Neuronal stem cell (in vitro differentiated cells): Measurements from ENCODE around the gene RNASEH2B.

ENCODE experiments used
- DNase-seq: peaks from one replicate; pipeline ENCODE4 v3.0.0-alpha.2; 2013; ENCODE audit warnings: low spot score
- H2AFZ ChIP-seq: one replicate; pipeline ENCODE4 v1.6.1; 2013; ENCODE audit warnings: mild to moderate bottlenecking, low read length, inconsistent platforms
- H2AK5ac ChIP-seq: 2 replicates; pipeline ENCODE4 v1.6.1; 2013; ENCODE audit warnings: low read depth, mild to moderate bottlenecking, inconsistent platforms, low read length, moderate library complexity, mixed read lengths
- H2BK120ac ChIP-seq: 2 replicates; pipeline ENCODE4 v1.6.1; 2013; ENCODE audit warnings: low read depth, mild to moderate bottlenecking, inconsistent platforms, low read length, moderate library complexity, mixed read lengths
- H2BK12ac ChIP-seq: one replicate; pipeline ENCODE4 v1.6.1; 2013; ENCODE audit warnings: low read length, inconsistent platforms
- H2BK15ac ChIP-seq: 2 replicates; pipeline ENCODE4 v1.6.1; 2013; ENCODE audit warnings: mild to moderate bottlenecking, low read length, inconsistent platforms, mixed read lengths
- H2BK5ac ChIP-seq: one replicate; pipeline ENCODE4 v1.6.1; 2013; ENCODE audit warnings: inconsistent platforms, mild to moderate bottlenecking, low read length, moderate library complexity
- H3K14ac ChIP-seq: one replicate; pipeline ENCODE4 v1.6.1; 2013; ENCODE audit warnings: low read length, inconsistent platforms
- H3K18ac ChIP-seq: 2 replicates; pipeline ENCODE4 v1.6.1; 2013; ENCODE audit warnings: low read length, inconsistent platforms
- H3K23ac ChIP-seq: 2 replicates; pipeline ENCODE4 v1.6.1; 2013; ENCODE audit warnings: low read depth, mild to moderate bottlenecking, mixed read lengths, low read length, inconsistent platforms; ENCODE audit not compliant: poor library complexity
- H3K27ac ChIP-seq: replicated peaks from 3 replicates; pipeline ENCODE4 v1.5.1; 2013; ENCODE audit warnings: low read length, inconsistent platforms
- H3K27me3 ChIP-seq, 3 experiments: 2 replicates each; pipeline ENCODE4 v1.6.1; 2013; ENCODE audit warnings: low read length in 3 of 3, mild to moderate bottlenecking in 2 of 3, inconsistent platforms in 1 of 3, low read depth in 1 of 3, mixed read lengths in 1 of 3, moderate library complexity in 1 of 3; ENCODE audit not compliant: control insufficient read depth in 3 of 3, insufficient read depth in 3 of 3
- H3K36me3 ChIP-seq, 2 donors: replicated peaks in 1 of 2; 2 replicates each; pipeline ENCODE4 v1.6.1; 2013; ENCODE audit warnings: low read length in 2 of 2; ENCODE audit not compliant: control insufficient read depth in 2 of 2, insufficient read depth in 2 of 2
- H3K4ac ChIP-seq: 2 replicates; pipeline ENCODE4 v1.6.1; 2013; ENCODE audit warnings: inconsistent platforms, mild to moderate bottlenecking, low read length, moderate library complexity
- H3K4me1 ChIP-seq, 2 donors: 1 replicate in 1 of 2; 2 replicates in 1 of 2; pipeline ENCODE4 v1.6.1; 2013; ENCODE audit warnings: low read length in 2 of 2, low read depth in 1 of 2; ENCODE audit not compliant: control insufficient read depth in 2 of 2, insufficient read depth in 1 of 2
- H3K4me2 ChIP-seq: one replicate; pipeline ENCODE4 v1.6.1; 2013; ENCODE audit warnings: mild to moderate bottlenecking, low read length, inconsistent platforms; ENCODE audit not compliant: insufficient read depth, poor library complexity, severe bottlenecking
- H3K4me3 ChIP-seq, 2 donors: 2 replicates each; pipeline ENCODE4 v1.5.1; 2013; ENCODE audit warnings: low read length in 2 of 2, mild to moderate bottlenecking in 2 of 2, inconsistent platforms in 1 of 2, moderate library complexity in 1 of 2
- H3K79me1 ChIP-seq: one replicate; pipeline ENCODE4 v1.6.1; 2013; ENCODE audit warnings: low read depth, mild to moderate bottlenecking, inconsistent platforms, low read length, moderate library complexity
- H3K9ac ChIP-seq: one replicate; pipeline ENCODE4 v1.6.1; 2013; ENCODE audit warnings: mild to moderate bottlenecking, low read depth, low read length, inconsistent platforms; ENCODE audit not compliant: poor library complexity
- H3K9me3 ChIP-seq, 2 donors: replicated peaks in 1 of 2; 2 replicates each; pipeline versions ENCODE3 to v1.6.1; 2013; ENCODE audit warnings: low read length in 2 of 2, mild to moderate bottlenecking in 2 of 2, inconsistent platforms in 1 of 2, low read depth in 1 of 2, mixed read lengths in 1 of 2, moderate library complexity in 1 of 2; ENCODE audit not compliant: control insufficient read depth in 2 of 2, insufficient read depth in 1 of 2
- H4K8ac ChIP-seq: one replicate; pipeline ENCODE4 v1.6.1; 2013; ENCODE audit warnings: low read depth, mild to moderate bottlenecking, inconsistent platforms, low read length, moderate library complexity
- H4K91ac ChIP-seq: one replicate; pipeline ENCODE4 v1.6.1; 2013; ENCODE audit warnings: low read length, low read depth, mild to moderate bottlenecking, inconsistent platforms; ENCODE audit not compliant: poor library complexity
- WGBS, 2 donors: extraction: QIAGEN DNeasy Blood & Tissue Kit; methylation state at CpG; one replicate each; pipeline ENCODE4 v1.1.7; 2013; ENCODE audit warnings: missing lambda C conversion rate in 2 of 2, mixed read lengths in 1 of 2; ENCODE audit not compliant: insufficient read length in 2 of 2, insufficient replicate concordance in 1 of 2; ENCODE audit errors: extremely low coverage in 2 of 2; 5-methylcytosine and 5-hydroxymethylcytosine counted together

The RNASEH2B gene

GRCh38 chr13:50923272-50923671 is 13.7 kb downstream of the RNASEH2B start:
- no peaks in the 10 kb centered on the region for H3K79me1 ChIP-seq
- H2BK120ac ChIP-seq = no peak overlapping the region
- no peak overlapping the region for H2AFZ ChIP-seq
- no peak overlapping the region for H3K23ac ChIP-seq
- H4K91ac ChIP-seq = no peak overlapping the region
- WGBS, 2 donors = no CpG with 5 or more reads among the region's 1 CpG
- H3K27ac ChIP-seq = no peak overlapping the region
- no peak overlapping the region for H2BK15ac ChIP-seq
- no peak overlapping the region for H4K8ac ChIP-seq
- peaks cover 7 to 41% of the 10 kb centered on the region in 2 donors for H3K9me3 ChIP-seq
- no peak overlapping the region for H3K4ac ChIP-seq
- no peaks in the 10 kb centered on the region for H3K36me3 ChIP-seq
- H3K4me1 ChIP-seq = no peaks in the 10 kb centered on the region
- H2BK5ac ChIP-seq = no peak overlapping the region
- H3K14ac ChIP-seq = no peak overlapping the region
- H3K18ac ChIP-seq = no peak overlapping the region
- no peak overlapping the region for H3K9ac ChIP-seq
- H3K27me3 ChIP-seq = no peaks in the 10 kb centered on the region
- H3K4me3 ChIP-seq = no peak overlapping the region
- no peak overlapping the region for H2AK5ac ChIP-seq
- H2BK12ac ChIP-seq = no peak overlapping the region
- no peak for DNase-seq
- no peak overlapping the region for H3K4me2 ChIP-seq

DNA sequence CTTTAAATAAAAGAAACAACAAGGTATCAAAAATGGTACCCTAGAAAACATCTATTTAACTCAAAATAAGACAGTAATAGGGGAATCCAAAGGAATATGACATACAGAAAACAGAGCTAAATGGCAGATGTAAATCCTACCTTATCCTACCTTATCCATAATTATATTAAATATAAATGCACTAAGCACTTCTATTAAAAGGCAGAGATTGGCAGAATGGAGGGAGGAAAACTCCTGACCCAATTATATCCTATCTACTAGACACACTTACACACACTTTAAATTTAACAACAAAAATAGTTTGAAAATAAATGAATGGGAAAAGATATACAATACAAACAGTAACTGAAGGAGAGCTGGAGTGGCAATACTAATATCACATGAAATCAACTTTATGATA is 14.4 kb downstream of the RNASEH2B start:
- Histone ChIP-seq H2AFZ (no peak overlapping the region), H3K9me3 (peaks cover 7 to 41% of the 10 kb centered on the region in 2 donors), H3K27me3 (no peaks in the 10 kb centered on the region), H3K4me3 (no peak overlapping the region), H3K9ac (no peak overlapping the region), H2BK120ac (no peak overlapping the region), H3K27ac (no peak overlapping the region), H4K91ac (no peak overlapping the region), H2AK5ac (no peak overlapping the region), H3K4me2 (no peak overlapping the region), H2BK15ac (no peak overlapping the region), H4K8ac (no peak overlapping the region), H3K18ac (no peak overlapping the region), H3K36me3 (no peaks in the 10 kb centered on the region), H2BK5ac (no peak overlapping the region), H3K79me1 (no peaks in the 10 kb centered on the region), H3K23ac (no peak overlapping the region), H3K4ac (no peak overlapping the region), H2BK12ac (no peak overlapping the region), H3K4me1 (no peaks in the 10 kb centered on the region), H3K14ac (no peak overlapping the region)
- no peak for DNase-seq

- Histone ChIP-seq H2BK15ac (no peak overlapping the region), H3K9ac (no peak overlapping the region), H3K9me3 (peaks cover 0 to 27% of the 10 kb centered on the region in 2 donors), H3K14ac (no peak overlapping the region), H3K4me3 (no peak overlapping the region), H2BK12ac (no peak overlapping the region), H3K27me3 (no peaks in the 10 kb centered on the region), H2BK120ac (no peak overlapping the region), H3K23ac (no peak overlapping the region), H3K79me1 (no peaks in the 10 kb centered on the region), H4K91ac (no peak overlapping the region), H3K4ac (no peak overlapping the region), H2AFZ (no peak overlapping the region), H2AK5ac (no peak overlapping the region), H3K36me3 (no peaks in the 10 kb centered on the region), H2BK5ac (no peak overlapping the region), H3K27ac (no peak overlapping the region), H3K4me1 (peaks cover 0 to 2% of the 10 kb centered on the region in 2 donors), H3K18ac (no peak overlapping the region), H3K4me2 (no peak overlapping the region), H4K8ac (no peak overlapping the region)
- no peak for DNase-seq
- WGBS, 2 donors = no CpG with 5 or more reads among the region's 2 CpGs
Observed at GRCh38 chr13:50927701-50928100, 18.1 kb downstream of the RNASEH2B start.

DNA sequence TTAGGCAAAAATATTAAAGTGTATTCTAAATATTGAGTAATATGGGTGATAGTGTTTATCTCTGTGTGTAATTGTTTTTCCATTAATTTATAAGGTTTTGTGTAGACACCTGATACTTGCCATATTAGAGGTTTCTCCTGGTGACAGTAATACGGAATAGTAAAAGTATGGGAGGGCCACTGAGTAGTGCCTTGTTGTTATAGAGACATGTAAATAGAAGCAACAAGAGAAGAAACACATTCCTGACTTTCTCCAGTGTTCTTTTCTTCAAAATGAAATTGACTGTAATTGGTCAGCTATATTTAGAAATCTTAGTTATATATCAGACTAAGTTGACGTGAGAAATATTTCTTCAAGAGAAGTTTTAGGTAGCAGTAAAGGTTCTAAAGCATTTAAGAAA is 18.5 kb downstream of the RNASEH2B start:
- Histone ChIP-seq H3K27me3 (no peaks in the 10 kb centered on the region), H4K91ac (no peak overlapping the region), H3K9me3 (peaks cover 0 to 23% of the 10 kb centered on the region in 2 donors), H4K8ac (no peak overlapping the region), H2AK5ac (no peak overlapping the region), H3K9ac (no peak overlapping the region), H3K23ac (no peak overlapping the region), H3K4me3 (no peak overlapping the region), H2BK5ac (no peak overlapping the region), H2BK15ac (no peak overlapping the region), H2BK12ac (no peak overlapping the region), H3K27ac (no peak overlapping the region), H3K14ac (no peak overlapping the region), H3K4me1 (peaks cover 0 to 3% of the 10 kb centered on the region in 2 donors), H3K36me3 (no peaks in the 10 kb centered on the region), H2AFZ (no peak overlapping the region), H3K4ac (no peak overlapping the region), H3K18ac (no peak overlapping the region), H3K4me2 (no peak overlapping the region), H2BK120ac (no peak overlapping the region), H3K79me1 (no peaks in the 10 kb centered on the region)
- WGBS, 2 donors = no CpG with 5 or more reads among the region's 2 CpGs
- DNase-seq = no peak
